Thyroid gland (tissue), 4 donors: ENCODE measurements around the gene ABLIM1. TPM values are rescaled to one million over a fixed set of nuclear protein-coding genes. Genes with fewer than 3 reads are reported as not detected.

Source experiments
- DNase-seq, 2 donors: peaks; one replicate each; pipeline ENCODE4 v3.0.0-alpha.2; 2019
- H3K27ac ChIP-seq, 3 donors: fragments of 200-600 bp; sonication (generic); 1 replicate in 2 of 3; 2 replicates in 1 of 3; pipeline ENCODE4 v1.5.1; 2016 to 2019; ENCODE audit warnings: mild to moderate bottlenecking in 1 of 3, moderate library complexity in 1 of 3
- H3K27me3 ChIP-seq: fragments of 200-600 bp; sonication (generic); one replicate; pipeline ENCODE4 v1.5.1; 2019
- H3K36me3 ChIP-seq, 2 donors: fragments of 200-600 bp; sonication (generic); one replicate each; pipeline ENCODE4 v1.5.1; 2016 to 2019
- H3K4me1 ChIP-seq, 2 donors: fragments of 200-600 bp; sonication (generic); one replicate each; pipeline ENCODE4 v1.5.1; 2017 to 2019
- H3K4me3 ChIP-seq, 3 donors: fragments of 200-600 bp; sonication (generic); replicated peaks in 1 of 3; 1 replicate in 2 of 3; 2 replicates in 1 of 3; pipeline ENCODE4 v1.5.1; 2016; ENCODE audit warnings: mild to moderate bottlenecking in 1 of 3
- H3K9me3 ChIP-seq: fragments of 200-600 bp; sonication (generic); one replicate; pipeline ENCODE4 v1.5.1; 2017
- POLR2A ChIP-seq, 2 donors: fragments of 450-650 bp; IDR thresholded peaks; one replicate each; pipeline ENCODE4 v1.6.1; 2017; ENCODE audit warnings: antibody characterized with exemption in 2 of 2, mild to moderate bottlenecking in 2 of 2, moderate library complexity in 1 of 2
- WGBS, 2 donors: methylation state at CpG; one replicate each; pipeline ENCODE4 v1.1.5; 2017; 5-methylcytosine and 5-hydroxymethylcytosine counted together
- intact Hi-C: fragments of 100-400 bp; cut with DNase I; formaldehyde crosslinking; loops from one replicate; pipeline ENCODE4 v1.15.1; 2023
- total RNA-seq, 4 donors: library from RNA; depleted of rRNA; stranded (reverse); fragments of >200 nt; gene quantifications; one replicate each; pipeline ENCODE4 v1.2.3, GENCODE V29; 2016
- TF ChIP-seq, protein P1 (sequence below), 6 experiments: fragments of 200-600 bp in 3 of 6; fragments of 450-650 bp in 3 of 6; sonication (generic) in 3 of 6; IDR thresholded peaks; one replicate each; pipeline ENCODE4 v1.5.1; 2016 to 2019; ENCODE audit warnings: antibody characterized with exemption in 6 of 6, mild to moderate bottlenecking in 2 of 6, inconsistent platforms in 1 of 6, moderate library complexity in 1 of 6

ABLIM1 gene
- total RNA-seq, 4 donors from 2014 or later: 225 to 404 (median 382) TPM

DNA sequence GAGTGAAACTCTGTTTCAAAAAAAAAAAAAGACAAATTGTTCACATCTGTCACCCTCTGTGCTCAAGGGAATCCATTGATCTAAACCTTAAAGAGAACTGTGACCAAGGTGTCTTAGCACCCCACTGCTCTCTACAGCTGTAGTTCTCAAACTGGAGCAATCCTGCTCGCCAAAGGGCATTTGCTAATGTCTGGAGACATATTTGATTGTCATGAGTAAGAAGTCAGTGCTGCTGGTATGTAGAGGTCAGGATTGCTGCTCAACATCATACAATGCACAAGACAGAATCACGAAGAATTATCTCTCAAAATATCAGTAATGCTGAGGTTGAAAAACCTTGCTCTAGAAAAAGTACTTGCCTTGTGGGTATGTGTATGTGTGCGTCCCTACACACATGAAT lies 30.0 kb downstream of the ABLIM1 start:
- Histone ChIP-seq H3K27me3 (no peaks in the 10 kb centered on the region), H3K36me3 (no peaks in the 10 kb centered on the region), H3K4me3 (no peak overlapping the region), H3K27ac (no peak overlapping the region), H3K9me3 (no peaks in the 10 kb centered on the region), H3K4me1 (peaks cover 25 to 46% of the 10 kb centered on the region in 2 donors)
- intact Hi-C loops: no loop called here
- no peak for TF ChIP-seq POLR2A (IDR thresholded peaks at IDR 0.05)
- TF ChIP-seq, protein P1, sequence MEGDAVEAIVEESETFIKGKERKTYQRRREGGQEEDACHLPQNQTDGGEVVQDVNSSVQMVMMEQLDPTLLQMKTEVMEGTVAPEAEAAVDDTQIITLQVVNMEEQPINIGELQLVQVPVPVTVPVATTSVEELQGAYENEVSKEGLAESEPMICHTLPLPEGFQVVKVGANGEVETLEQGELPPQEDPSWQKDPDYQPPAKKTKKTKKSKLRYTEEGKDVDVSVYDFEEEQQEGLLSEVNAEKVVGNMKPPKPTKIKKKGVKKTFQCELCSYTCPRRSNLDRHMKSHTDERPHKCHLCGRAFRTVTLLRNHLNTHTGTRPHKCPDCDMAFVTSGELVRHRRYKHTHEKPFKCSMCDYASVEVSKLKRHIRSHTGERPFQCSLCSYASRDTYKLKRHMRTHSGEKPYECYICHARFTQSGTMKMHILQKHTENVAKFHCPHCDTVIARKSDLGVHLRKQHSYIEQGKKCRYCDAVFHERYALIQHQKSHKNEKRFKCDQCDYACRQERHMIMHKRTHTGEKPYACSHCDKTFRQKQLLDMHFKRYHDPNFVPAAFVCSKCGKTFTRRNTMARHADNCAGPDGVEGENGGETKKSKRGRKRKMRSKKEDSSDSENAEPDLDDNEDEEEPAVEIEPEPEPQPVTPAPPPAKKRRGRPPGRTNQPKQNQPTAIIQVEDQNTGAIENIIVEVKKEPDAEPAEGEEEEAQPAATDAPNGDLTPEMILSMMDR (IDR thresholded peaks at IDR 0.05): no peak
- WGBS, 2 donors: 91 to 92% methylated on average over 3 of the region's 3 CpGs
- no peak for DNase-seq

DNA sequence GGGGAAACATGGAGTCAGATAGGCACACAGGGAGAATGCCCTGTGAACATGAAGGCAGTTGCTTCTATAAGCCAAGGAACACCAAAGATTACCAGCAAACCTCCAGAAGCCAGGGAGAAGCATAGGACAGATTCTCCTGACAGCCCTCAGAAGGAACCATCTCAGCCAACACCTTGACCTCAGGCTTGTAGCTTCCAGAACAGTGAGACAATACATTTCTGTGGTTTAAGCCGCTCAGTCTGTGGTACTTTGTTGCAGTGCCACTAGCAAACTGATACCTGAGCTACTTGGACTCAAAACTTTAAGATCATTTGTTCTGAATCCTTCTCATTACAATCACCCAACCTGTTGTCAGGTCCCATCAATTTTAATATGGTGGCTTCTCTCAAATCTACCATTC lies 31.2 kb downstream of the ABLIM1 start:
- Histone ChIP-seq H3K36me3 (no peaks in the 10 kb centered on the region), H3K4me3 (no peak overlapping the region), H3K27ac (peak overlapping the region in 1 of 3 donors; percentile 93), H3K9me3 (no peaks in the 10 kb centered on the region), H3K4me1 (peaks cover 25 to 47% of the 10 kb centered on the region in 2 donors), H3K27me3 (no peaks in the 10 kb centered on the region)
- intact Hi-C loops: no loop called here
- no peak for TF ChIP-seq POLR2A (IDR thresholded peaks at IDR 0.05)
- TF ChIP-seq, protein P1 (IDR thresholded peaks at IDR 0.05): no peak
- 93 to 96% methylated on average over 1 of the region's 1 CpG for WGBS, 2 donors
- no peak for DNase-seq

DNA sequence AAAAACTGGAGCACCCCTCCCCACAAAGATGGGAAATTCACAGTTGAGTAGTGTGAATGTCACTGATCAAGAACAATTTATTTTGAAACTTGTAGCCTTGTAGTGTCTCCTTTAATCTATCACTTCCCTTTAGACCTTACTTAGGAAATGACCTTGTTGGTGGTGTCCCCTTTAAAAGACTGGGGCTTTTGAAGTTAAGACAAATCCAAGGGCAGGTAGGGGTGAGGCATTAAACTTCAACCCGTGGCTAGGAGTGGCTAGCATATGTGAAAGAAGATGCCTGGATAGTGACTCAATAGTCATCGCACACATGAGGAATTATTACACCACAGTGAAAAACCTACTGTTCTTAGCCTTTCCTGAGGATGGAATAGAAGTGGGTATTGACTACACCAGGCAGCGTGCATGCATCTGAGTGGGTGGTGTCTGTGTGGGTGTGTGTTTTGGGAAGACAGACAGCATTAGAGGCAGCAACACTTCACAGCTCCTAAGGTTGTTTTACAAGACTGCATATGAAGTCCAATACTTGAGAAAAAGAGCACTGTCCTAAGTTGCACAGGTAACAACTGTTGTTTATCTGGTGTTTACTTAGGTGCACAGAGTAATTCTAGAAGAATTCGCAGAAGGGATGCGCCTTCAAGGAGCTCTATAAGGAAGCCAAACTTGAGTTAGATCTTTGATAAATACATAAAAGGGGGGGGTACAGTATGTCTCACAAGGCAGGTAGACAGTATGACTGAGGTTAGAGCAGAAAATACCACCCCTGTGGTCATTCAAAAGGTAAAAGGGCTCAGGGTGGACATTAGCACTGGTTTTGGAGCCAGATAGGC lies 32.9 kb downstream of the ABLIM1 start:
- H3K36me3 ChIP-seq: no peaks in the 10 kb centered on the region
- H3K27me3 ChIP-seq: no peaks in the 10 kb centered on the region
- peak overlapping the region; percentile 88 to 93 (median 89) for H3K27ac ChIP-seq
- H3K4me3 ChIP-seq: no peak overlapping the region
- TF ChIP-seq POLR2A (IDR thresholded peaks at IDR 0.05): no peak
- TF ChIP-seq, protein P1 (IDR thresholded peaks at IDR 0.05): no peak
- no peaks in the 10 kb centered on the region for H3K9me3 ChIP-seq
- WGBS, 2 donors: 88 to 92% methylated on average over 5 of the region's 5 CpGs
- peaks cover 40 to 53% of the 10 kb centered on the region in 2 donors for H3K4me1 ChIP-seq
- no peak for DNase-seq
- intact Hi-C loops: no loop called here

DNA sequence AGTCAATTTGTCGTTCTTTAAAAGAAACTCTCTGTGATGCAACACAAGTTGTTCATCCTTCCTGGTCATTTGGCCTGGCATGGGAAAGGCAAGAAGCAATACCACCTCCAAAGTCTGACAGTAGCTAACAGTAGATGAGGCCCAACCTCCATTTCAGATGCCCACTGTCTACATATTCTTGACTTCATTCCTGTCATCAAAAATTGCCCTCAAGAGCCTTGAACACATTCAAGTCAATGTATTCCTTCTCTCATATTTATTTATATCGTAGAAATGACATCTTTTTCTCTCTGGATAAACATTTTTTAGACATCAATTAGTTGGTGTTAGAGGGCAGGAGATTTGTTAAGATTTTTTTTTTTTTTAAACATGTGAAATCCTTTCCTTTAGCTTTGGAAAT lies 33.7 kb downstream of the ABLIM1 start:
- Histone ChIP-seq H3K27me3 (no peaks in the 10 kb centered on the region), H3K4me1 (peaks cover 46 to 61% of the 10 kb centered on the region in 2 donors), H3K27ac (peak overlapping the region; percentile 88 to 93 (median 89)), H3K36me3 (no peaks in the 10 kb centered on the region), H3K9me3 (no peaks in the 10 kb centered on the region), H3K4me3 (no peak overlapping the region)
- no peak for TF ChIP-seq POLR2A (IDR thresholded peaks at IDR 0.05)
- TF ChIP-seq, protein P1 (IDR thresholded peaks at IDR 0.05): no peak
- WGBS, 2 donors: 91 to 93% methylated on average over 2 of the region's 2 CpGs
- no peak for DNase-seq
- intact Hi-C loops: no loop called here

DNA sequence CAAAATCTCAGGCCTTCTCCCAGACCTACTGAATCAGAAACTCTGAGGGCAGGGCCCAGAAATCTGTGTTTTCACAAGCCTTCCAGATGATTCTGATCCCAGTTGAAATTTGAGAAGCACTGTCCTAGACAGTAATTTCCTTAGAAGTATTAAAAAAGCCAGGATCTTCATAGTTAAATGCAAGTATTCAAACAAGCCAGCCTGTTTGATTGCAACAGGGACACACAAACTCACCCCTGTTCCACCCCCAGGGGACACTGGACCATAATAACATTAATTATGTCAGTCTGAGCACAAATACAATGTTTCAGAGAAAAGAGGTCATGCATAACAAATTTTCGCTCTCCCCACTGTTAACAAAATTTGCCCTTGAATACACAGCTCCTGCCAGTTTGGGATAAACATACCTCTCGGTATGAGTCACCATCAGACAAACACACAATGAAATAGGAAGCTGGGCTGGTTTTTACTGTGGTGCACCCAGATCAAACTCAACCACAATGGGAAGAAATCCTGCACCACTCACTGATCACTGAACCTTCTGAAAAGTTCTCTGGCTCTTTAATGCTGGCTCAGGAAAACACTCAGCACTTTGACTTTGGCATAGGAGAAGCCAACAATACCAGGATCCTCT lies 34.3 kb downstream of the ABLIM1 start:
- peak; percentile 62 to 63 for DNase-seq
- no peaks in the 10 kb centered on the region for H3K9me3 ChIP-seq
- no peaks in the 10 kb centered on the region for H3K27me3 ChIP-seq
- H3K4me1 ChIP-seq: peaks cover 52 to 67% of the 10 kb centered on the region in 2 donors
- TF ChIP-seq POLR2A (IDR thresholded peaks at IDR 0.05): peak in 1 of 2 donors; percentile 49
- TF ChIP-seq, protein P1 (IDR thresholded peaks at IDR 0.05): peak in 1 of 6 experiments; percentile 7
- no peak overlapping the region for H3K4me3 ChIP-seq
- peak overlapping the region; percentile 88 to 93 (median 90) for H3K27ac ChIP-seq
- intact Hi-C loops: no loop called here
- H3K36me3 ChIP-seq: no peaks in the 10 kb centered on the region
- WGBS, 2 donors: 9 to 16% methylated on average over 2 of the region's 2 CpGs
